Testis (tissue), 2 donors: ENCODE data around the gene ARSA.

ENCODE experiments used
- POLR2A ChIP-seq: fragments of 450-650 bp; IDR thresholded peaks from one replicate; pipeline ENCODE4 v1.6.1; 2017; ENCODE audit warnings: antibody characterized with exemption, mild to moderate bottlenecking, moderate library complexity
- TF ChIP-seq, protein P1 (sequence below), 3 experiments: fragments of 450-650 bp in 2 of 3; fragments of 200-600 bp in 1 of 3; sonication (generic) in 1 of 3; IDR thresholded peaks; one replicate each; pipeline ENCODE4 v1.5.1; 2016 to 2019; ENCODE audit warnings: antibody characterized with exemption in 3 of 3, mild to moderate bottlenecking in 2 of 3, moderate library complexity in 1 of 3

GRCh38 chr22:50587407-50587806 is 40.5 kb downstream of the ARSA start:
- TF ChIP-seq, protein P1, sequence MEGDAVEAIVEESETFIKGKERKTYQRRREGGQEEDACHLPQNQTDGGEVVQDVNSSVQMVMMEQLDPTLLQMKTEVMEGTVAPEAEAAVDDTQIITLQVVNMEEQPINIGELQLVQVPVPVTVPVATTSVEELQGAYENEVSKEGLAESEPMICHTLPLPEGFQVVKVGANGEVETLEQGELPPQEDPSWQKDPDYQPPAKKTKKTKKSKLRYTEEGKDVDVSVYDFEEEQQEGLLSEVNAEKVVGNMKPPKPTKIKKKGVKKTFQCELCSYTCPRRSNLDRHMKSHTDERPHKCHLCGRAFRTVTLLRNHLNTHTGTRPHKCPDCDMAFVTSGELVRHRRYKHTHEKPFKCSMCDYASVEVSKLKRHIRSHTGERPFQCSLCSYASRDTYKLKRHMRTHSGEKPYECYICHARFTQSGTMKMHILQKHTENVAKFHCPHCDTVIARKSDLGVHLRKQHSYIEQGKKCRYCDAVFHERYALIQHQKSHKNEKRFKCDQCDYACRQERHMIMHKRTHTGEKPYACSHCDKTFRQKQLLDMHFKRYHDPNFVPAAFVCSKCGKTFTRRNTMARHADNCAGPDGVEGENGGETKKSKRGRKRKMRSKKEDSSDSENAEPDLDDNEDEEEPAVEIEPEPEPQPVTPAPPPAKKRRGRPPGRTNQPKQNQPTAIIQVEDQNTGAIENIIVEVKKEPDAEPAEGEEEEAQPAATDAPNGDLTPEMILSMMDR (IDR thresholded peaks at IDR 0.05) = no peak
- TF ChIP-seq POLR2A = no peak
